Measurements from ENCODE around the gene MRPL28. TPM values are rescaled to one million over a fixed set of nuclear protein-coding genes. Genes with fewer than 3 reads are reported as not detected.
"Not testable (repeated sequence)": the region's sequence is repeated elsewhere in the genome, so short reads cannot be mapped to it uniquely, and the experiment has no call there.

The MRPL28 gene
- total RNA-seq, 1 donor from 2014 or later: 82.2 TPM

- no peak overlapping the region for H3K4me2 ChIP-seq
- Mint-ChIP-seq H3K4me3 (no peak overlapping the region), H3K9me3 (no peaks in the 10 kb centered on the region), H3K36me3 (peaks cover 2% of the 10 kb centered on the region), H3K27me3 (ENCODE audit: insufficient read depth, low read depth) (peaks cover 9% of the 10 kb centered on the region), H3K4me1 (peaks cover 24% of the 10 kb centered on the region), H3K27ac (no peak overlapping the region)
- no peaks in the 10 kb centered on the region for H3K9me3 ChIP-seq (ENCODE audit: low read depth)
- no peaks in the 10 kb centered on the region for H3K36me3 ChIP-seq
- no peak for DNase-seq (ENCODE audit: low spot score)
- no peaks in the 10 kb centered on the region for H3K79me2 ChIP-seq (ENCODE audit: low read depth)
- no peaks in the 10 kb centered on the region for H3K27me3 ChIP-seq
- no peak overlapping the region for H3K9ac ChIP-seq
- H3K4me3 ChIP-seq: no peak overlapping the region
- H3K4me1 ChIP-seq: no peaks in the 10 kb centered on the region
- H3F3A ChIP-seq (ENCODE audit: low read depth): no peaks in the 10 kb centered on the region
- H2AFZ ChIP-seq (replicated peaks): no peak overlapping the region
- peaks cover 15% of the 10 kb centered on the region for H4K20me1 ChIP-seq (ENCODE audit: low read depth)
- TF ChIP-seq EZH2phosphoT487 (IDR thresholded peaks at IDR 0.05): no peak
- TF ChIP-seq, protein P1, sequence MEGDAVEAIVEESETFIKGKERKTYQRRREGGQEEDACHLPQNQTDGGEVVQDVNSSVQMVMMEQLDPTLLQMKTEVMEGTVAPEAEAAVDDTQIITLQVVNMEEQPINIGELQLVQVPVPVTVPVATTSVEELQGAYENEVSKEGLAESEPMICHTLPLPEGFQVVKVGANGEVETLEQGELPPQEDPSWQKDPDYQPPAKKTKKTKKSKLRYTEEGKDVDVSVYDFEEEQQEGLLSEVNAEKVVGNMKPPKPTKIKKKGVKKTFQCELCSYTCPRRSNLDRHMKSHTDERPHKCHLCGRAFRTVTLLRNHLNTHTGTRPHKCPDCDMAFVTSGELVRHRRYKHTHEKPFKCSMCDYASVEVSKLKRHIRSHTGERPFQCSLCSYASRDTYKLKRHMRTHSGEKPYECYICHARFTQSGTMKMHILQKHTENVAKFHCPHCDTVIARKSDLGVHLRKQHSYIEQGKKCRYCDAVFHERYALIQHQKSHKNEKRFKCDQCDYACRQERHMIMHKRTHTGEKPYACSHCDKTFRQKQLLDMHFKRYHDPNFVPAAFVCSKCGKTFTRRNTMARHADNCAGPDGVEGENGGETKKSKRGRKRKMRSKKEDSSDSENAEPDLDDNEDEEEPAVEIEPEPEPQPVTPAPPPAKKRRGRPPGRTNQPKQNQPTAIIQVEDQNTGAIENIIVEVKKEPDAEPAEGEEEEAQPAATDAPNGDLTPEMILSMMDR (IDR thresholded peaks at IDR 0.05): no peak
- no peak for TF ChIP-seq EZH2 (IDR thresholded peaks at IDR 0.05)
- no peak overlapping the region for H3K27ac ChIP-seq
Measured at GRCh38 chr16:364595-365491, 5.5 kb downstream of the MRPL28 start.

DNA sequence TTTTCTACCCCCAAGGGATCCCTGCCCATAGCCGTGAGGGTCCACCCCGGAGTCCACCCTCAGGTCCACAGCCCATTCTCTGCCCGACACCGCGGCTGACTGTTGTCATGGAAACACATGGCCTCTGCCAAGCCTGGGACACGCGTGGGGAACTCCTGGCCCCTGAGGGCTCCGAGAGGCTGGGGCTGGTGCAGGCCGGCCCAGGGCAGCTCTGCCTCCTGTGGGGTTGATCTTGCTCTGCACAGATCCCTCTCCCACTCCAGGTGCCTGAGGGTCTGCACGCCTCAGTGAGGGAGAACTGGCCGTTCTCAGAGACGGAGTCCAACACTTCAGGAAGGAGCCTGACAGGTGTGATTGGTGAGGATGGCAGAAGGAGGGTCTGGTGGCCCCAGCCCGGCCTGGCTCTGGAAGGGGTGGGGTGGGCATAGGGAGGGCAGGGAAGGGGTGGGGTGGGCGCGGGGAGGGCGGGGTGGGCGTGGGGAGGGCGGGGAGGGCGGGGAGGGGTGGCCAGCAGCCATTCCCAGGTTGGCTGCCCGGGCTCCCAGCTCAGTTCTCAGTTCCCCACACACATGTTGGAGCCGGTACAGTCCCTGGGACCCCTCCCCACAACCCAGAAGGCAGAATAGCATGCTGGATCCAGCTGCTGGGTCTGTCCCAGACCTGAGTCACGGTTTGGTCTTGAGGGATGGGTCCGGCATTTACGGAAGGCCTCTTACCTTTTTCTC is 6.4 kb downstream of the MRPL28 start:
- Histone ChIP-seq H3K4me1 (no peaks in the 10 kb centered on the region), H3K4me3 (no peak overlapping the region), H3K79me2 (ENCODE audit: low read depth) (no peaks in the 10 kb centered on the region), H3K9ac (no peak overlapping the region), H3K27ac (no peak overlapping the region), H2AFZ (replicated peaks) (no peak overlapping the region), H3F3A (ENCODE audit: low read depth) (no peaks in the 10 kb centered on the region), H3K36me3 (no peaks in the 10 kb centered on the region), H3K27me3 (no peaks in the 10 kb centered on the region), H3K9me3 (ENCODE audit: low read depth) (no peaks in the 10 kb centered on the region), H3K4me2 (no peak overlapping the region), H4K20me1 (ENCODE audit: low read depth) (peaks cover 6% of the 10 kb centered on the region)
- no peak for DNase-seq (ENCODE audit: low spot score)
- Mint-ChIP-seq H3K27ac (peak overlapping the region; percentile 60), H3K36me3 (peaks cover 2% of the 10 kb centered on the region), H3K4me1 (peaks cover 26% of the 10 kb centered on the region), H3K27me3 (ENCODE audit: insufficient read depth, low read depth) (peaks cover 5% of the 10 kb centered on the region), H3K9me3 (no peaks in the 10 kb centered on the region), H3K4me3 (peak overlapping the region; percentile 48)
- TF ChIP-seq EZH2phosphoT487 (IDR thresholded peaks at IDR 0.05) (no peak), EZH2 (IDR thresholded peaks at IDR 0.05) (no peak)
- TF ChIP-seq, protein P1 (IDR thresholded peaks at IDR 0.05): no peak

DNA sequence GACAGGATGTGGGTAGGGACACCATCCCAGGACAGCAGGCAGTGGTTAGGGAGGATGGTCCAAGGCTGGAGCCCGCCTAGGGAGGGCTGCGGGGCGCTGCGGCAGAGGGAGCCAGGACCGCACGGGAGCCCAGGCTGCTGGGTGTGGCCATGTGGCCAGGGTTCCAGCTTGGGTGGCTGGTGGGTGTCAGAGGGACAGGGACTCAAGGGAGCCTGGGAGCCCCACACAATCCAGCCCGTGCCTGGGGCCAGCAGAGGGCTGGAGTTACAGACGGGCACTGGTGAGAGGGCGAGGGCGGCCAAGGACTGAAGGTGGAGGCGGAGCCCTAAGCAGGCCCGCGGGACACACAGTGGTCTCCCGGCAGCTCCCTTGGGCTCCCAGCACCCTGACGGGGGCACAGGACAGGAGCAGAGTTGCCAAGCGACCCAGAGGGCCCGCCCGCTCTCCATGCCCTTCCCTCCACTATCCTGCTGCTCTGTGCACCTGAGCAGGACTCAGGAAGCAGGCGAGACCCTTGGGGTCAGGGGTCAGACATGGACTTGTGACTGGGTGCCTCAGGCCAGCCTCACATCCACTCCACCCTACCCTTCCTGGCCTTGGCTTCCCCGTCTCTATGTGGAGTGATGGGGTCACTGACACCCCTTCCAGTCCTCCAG is 7.1 kb downstream of the MRPL28 start:
- no peaks in the 10 kb centered on the region for H3K9me3 ChIP-seq (ENCODE audit: low read depth)
- no peaks in the 10 kb centered on the region for H3F3A ChIP-seq (ENCODE audit: low read depth)
- no peak overlapping the region for H3K27ac ChIP-seq
- no peaks in the 10 kb centered on the region for H3K9me3 Mint-ChIP-seq
- H3K27ac Mint-ChIP-seq: peak overlapping the region; percentile 60
- no peaks in the 10 kb centered on the region for H3K4me1 ChIP-seq
- H3K27me3 ChIP-seq: no peaks in the 10 kb centered on the region
- no peak overlapping the region for H2AFZ ChIP-seq (replicated peaks)
- no peak for DNase-seq (ENCODE audit: low spot score)
- H3K4me3 Mint-ChIP-seq: no peak overlapping the region
- no peak for TF ChIP-seq EZH2 (IDR thresholded peaks at IDR 0.05)
- TF ChIP-seq EZH2phosphoT487 (IDR thresholded peaks at IDR 0.05): no peak
- TF ChIP-seq, protein P1 (IDR thresholded peaks at IDR 0.05): no peak
- peaks cover 4% of the 10 kb centered on the region for H4K20me1 ChIP-seq (ENCODE audit: low read depth)
- peaks cover 5% of the 10 kb centered on the region for H3K27me3 Mint-ChIP-seq (ENCODE audit: insufficient read depth, low read depth)
- peaks cover 26% of the 10 kb centered on the region for H3K4me1 Mint-ChIP-seq
- peaks cover 2% of the 10 kb centered on the region for H3K36me3 Mint-ChIP-seq
- H3K4me2 ChIP-seq: no peak overlapping the region
- no peak overlapping the region for H3K4me3 ChIP-seq
- H3K79me2 ChIP-seq (ENCODE audit: low read depth): no peaks in the 10 kb centered on the region
- no peak overlapping the region for H3K9ac ChIP-seq
- H3K36me3 ChIP-seq: no peaks in the 10 kb centered on the region

DNA sequence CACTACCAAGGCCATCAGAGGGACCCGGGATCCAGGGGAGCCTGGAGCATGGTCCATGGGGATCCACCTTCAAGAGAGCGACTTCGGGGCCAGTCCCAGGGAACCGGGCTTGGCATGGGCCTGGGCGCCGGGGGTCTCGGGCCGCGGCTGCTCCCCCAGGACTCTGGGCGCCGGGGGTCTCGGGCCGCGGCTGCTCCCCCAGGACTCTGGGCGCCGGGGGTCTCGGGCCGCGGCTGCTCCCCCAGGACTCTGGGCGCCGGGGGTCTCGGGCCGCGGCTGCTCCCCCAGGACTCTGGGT is 7.7 kb downstream of the MRPL28 start:
- H3K4me3 Mint-ChIP-seq; H4K20me1 ChIP-seq (ENCODE audit: low read depth); H2AFZ ChIP-seq (replicated peaks); H3K36me3 ChIP-seq; H3K27me3 Mint-ChIP-seq (ENCODE audit: insufficient read depth, low read depth); H3K4me2 ChIP-seq; H3F3A ChIP-seq (ENCODE audit: low read depth); H3K4me1 ChIP-seq; H3K9ac ChIP-seq; DNase-seq (ENCODE audit: low spot score); H3K9me3 Mint-ChIP-seq; H3K27ac Mint-ChIP-seq; H3K27ac ChIP-seq; H3K36me3 Mint-ChIP-seq; H3K4me3 ChIP-seq; H3K79me2 ChIP-seq (ENCODE audit: low read depth); H3K9me3 ChIP-seq (ENCODE audit: low read depth); H3K27me3 ChIP-seq: not testable (repeated sequence)
- H3K4me1 Mint-ChIP-seq: peaks cover 26% of the 10 kb centered on the region

Data from neural progenitor cell (in vitro differentiated cells).